Measurements from ENCODE around the gene ADI1. TPM values are rescaled to one million over a fixed set of nuclear protein-coding genes. Genes with fewer than 3 reads are reported as not detected.
A peak's percentile ranks its signal among the peaks of the same experiment; 100 is the strongest.
"Not testable (repeated sequence)": the region's sequence is repeated elsewhere in the genome, so short reads cannot be mapped to it uniquely, and the experiment has no call there.

The ADI1 gene
- total and polyA plus RNA-seq, 2 experiments from 2014 or later, result 15.3 to 65.9 TPM

DNA sequence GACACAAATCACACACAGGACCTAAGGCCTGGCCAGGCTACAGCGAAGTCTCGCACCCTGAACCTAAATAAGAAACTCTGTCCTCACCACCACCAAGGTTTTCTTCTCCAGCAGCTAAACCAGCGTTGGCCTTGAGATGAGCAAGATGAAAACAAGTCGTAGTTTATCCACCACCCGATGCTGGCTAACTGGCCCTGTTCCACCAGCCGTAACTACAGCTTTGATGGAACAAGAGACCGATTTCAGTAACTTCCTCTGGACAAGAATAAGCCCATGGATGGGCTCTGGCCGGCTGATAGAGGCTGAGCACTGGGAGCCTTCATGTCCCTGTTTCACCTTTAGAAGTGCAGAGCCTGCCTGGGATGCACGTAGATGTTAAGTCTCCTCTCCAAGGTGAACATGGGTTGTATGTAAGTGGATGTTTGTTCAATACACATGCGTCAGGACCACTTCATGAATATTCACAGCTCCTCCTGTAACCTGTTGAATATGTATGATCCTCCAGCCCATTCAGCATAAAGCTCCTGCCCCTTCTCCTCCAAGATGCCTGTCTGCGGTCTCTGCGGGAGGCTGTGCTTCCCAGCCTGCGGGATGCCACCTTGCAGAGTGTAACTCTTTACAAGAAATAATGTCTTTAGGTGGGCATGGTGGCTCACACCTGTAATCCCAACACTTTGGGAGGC, 24.2 kb downstream of the ADI1 start:
- H3K27me3 ChIP-seq, result no peaks in the 10 kb centered on the region
- peaks cover 11% of the 10 kb centered on the region for H3K4me1 ChIP-seq (ENCODE audit: low read depth)
- TF ChIP-seq, protein P1, sequence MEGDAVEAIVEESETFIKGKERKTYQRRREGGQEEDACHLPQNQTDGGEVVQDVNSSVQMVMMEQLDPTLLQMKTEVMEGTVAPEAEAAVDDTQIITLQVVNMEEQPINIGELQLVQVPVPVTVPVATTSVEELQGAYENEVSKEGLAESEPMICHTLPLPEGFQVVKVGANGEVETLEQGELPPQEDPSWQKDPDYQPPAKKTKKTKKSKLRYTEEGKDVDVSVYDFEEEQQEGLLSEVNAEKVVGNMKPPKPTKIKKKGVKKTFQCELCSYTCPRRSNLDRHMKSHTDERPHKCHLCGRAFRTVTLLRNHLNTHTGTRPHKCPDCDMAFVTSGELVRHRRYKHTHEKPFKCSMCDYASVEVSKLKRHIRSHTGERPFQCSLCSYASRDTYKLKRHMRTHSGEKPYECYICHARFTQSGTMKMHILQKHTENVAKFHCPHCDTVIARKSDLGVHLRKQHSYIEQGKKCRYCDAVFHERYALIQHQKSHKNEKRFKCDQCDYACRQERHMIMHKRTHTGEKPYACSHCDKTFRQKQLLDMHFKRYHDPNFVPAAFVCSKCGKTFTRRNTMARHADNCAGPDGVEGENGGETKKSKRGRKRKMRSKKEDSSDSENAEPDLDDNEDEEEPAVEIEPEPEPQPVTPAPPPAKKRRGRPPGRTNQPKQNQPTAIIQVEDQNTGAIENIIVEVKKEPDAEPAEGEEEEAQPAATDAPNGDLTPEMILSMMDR (IDR thresholded peaks at IDR 0.05; ENCODE audit: low read depth, low read length), result no peak
- no peak overlapping the region for H3K27ac ChIP-seq
- no peak overlapping the region for H3K4me3 ChIP-seq
- H3K36me3 ChIP-seq, result peaks cover 2% of the 10 kb centered on the region
- DNase-seq (ENCODE audit: low read depth in 1 of 2, low spot score in 1 of 2), result no peak
- no peaks in the 10 kb centered on the region for H3K9me3 ChIP-seq (ENCODE audit: low read depth)

- DNase-seq (ENCODE audit: low read depth in 1 of 2, low spot score in 1 of 2), result peak; percentile 68 to 89
- peaks cover 2% of the 10 kb centered on the region for H3K36me3 ChIP-seq
- TF ChIP-seq, protein P1 (IDR thresholded peaks at IDR 0.05; ENCODE audit: low read depth, low read length), result no peak
- H3K9me3 ChIP-seq (ENCODE audit: low read depth), result no peaks in the 10 kb centered on the region
- peak overlapping the region; percentile 26 for H3K27ac ChIP-seq
- H3K4me1 ChIP-seq (ENCODE audit: low read depth), result peaks cover 12% of the 10 kb centered on the region
- H3K27me3 ChIP-seq, result no peaks in the 10 kb centered on the region
- H3K4me3 ChIP-seq, result no peak overlapping the region
Observed at GRCh38 chr2:3493615-3494007, 25.7 kb downstream of the ADI1 start.

DNA sequence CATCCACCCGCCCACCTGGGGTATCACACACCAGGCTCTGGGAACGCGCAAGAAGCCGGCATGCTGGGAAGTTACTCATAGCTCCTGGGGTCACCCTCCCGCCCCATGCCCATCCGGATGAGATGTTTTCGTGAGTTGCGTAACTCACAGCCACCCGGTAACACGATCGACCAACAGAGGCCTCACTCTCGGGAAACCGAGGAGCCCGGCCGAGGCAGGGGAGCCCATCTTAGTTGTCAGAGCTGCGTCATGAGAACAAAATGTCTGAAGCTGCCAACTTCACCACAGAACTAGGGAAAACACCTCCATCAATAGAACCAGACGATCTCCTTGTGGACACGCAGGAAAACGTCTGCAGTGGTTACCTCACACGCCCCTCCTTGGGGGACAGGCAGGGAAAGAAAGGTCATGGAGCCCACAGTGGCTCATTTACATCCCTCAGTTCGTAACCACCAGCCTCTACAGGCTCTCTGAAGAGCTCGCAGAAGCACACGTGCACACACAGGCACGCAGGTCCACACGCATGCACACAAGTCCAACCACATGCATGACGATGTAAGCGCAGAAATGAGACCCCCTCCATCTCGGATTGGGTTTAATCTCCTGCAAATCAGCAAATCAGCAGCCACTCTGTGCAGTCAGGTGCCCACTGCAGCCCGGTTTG, 26.2 kb downstream of the ADI1 start:
- Histone ChIP-seq H3K4me1 (ENCODE audit: low read depth) (peaks cover 13% of the 10 kb centered on the region), H3K36me3 (peaks cover under 1% of the 10 kb centered on the region), H3K27me3 (no peaks in the 10 kb centered on the region), H3K4me3 (no peak overlapping the region), H3K9me3 (ENCODE audit: low read depth) (no peaks in the 10 kb centered on the region), H3K27ac (peak overlapping the region; percentile 26)
- TF ChIP-seq, protein P1 (IDR thresholded peaks at IDR 0.05; ENCODE audit: low read depth, low read length), result no peak
- DNase-seq (ENCODE audit: low read depth in 1 of 2, low spot score in 1 of 2), result peak in 1 of 2 donors; percentile 92

DNA sequence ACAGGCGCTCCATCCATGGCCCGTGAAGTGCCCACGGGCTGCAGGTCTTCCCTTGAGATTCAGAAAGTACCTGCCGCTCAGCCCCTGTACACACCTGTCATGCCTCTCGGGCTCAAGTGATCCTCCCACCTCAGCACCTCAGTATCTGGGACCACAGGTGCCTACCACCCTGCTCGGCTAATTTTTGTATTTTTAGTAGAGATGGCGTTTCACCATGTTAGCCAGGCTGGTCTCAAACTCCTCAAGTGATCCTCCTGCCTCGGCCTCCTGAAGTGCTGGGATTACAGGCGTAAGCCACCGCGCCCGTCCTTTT, 26.9 kb downstream of the ADI1 start:
- H3K27ac ChIP-seq; H3K4me3 ChIP-seq; H3K36me3 ChIP-seq; H3K9me3 ChIP-seq (ENCODE audit: low read depth); DNase-seq (ENCODE audit: low read depth in 1 of 2, low spot score in 1 of 2); H3K27me3 ChIP-seq: not testable (repeated sequence)
- H3K4me1 ChIP-seq (ENCODE audit: low read depth), result peaks cover 13% of the 10 kb centered on the region

GRCh38 chr2:3491716-3492474, 27.4 kb downstream of the ADI1 start:
- TF ChIP-seq, protein P1 (IDR thresholded peaks at IDR 0.05; ENCODE audit: low read depth, low read length), result no peak
- Histone ChIP-seq H3K27ac (no peak overlapping the region), H3K27me3 (no peaks in the 10 kb centered on the region), H3K9me3 (ENCODE audit: low read depth) (no peaks in the 10 kb centered on the region), H3K4me1 (ENCODE audit: low read depth) (peaks cover 13% of the 10 kb centered on the region), H3K4me3 (no peak overlapping the region), H3K36me3 (no peaks in the 10 kb centered on the region)
- DNase-seq (ENCODE audit: low read depth in 1 of 2, low spot score in 1 of 2), result no peak

GRCh38 chr2:3491306-3491705, 28.0 kb downstream of the ADI1 start:
- Histone ChIP-seq H3K36me3 (no peaks in the 10 kb centered on the region), H3K4me3 (no peak overlapping the region), H3K9me3 (ENCODE audit: low read depth) (no peaks in the 10 kb centered on the region), H3K27me3 (no peaks in the 10 kb centered on the region), H3K4me1 (ENCODE audit: low read depth) (peaks cover 13% of the 10 kb centered on the region), H3K27ac (no peak overlapping the region)
- TF ChIP-seq, protein P1 (IDR thresholded peaks at IDR 0.05; ENCODE audit: low read depth, low read length), result no peak
- DNase-seq (ENCODE audit: low read depth in 1 of 2, low spot score in 1 of 2), result no peak

Measured in cardiac muscle cell (in vitro differentiated cells and primary cell).